SHP77 (cell line): ENCODE results near the gene WWOX.

ENCODE experiments used
- DNase-seq, 2 experiments: peaks; one replicate each; lab custom pipeline; 2025; lab: John Stamatoyannopoulos, UW

Gene WWOX

DNA sequence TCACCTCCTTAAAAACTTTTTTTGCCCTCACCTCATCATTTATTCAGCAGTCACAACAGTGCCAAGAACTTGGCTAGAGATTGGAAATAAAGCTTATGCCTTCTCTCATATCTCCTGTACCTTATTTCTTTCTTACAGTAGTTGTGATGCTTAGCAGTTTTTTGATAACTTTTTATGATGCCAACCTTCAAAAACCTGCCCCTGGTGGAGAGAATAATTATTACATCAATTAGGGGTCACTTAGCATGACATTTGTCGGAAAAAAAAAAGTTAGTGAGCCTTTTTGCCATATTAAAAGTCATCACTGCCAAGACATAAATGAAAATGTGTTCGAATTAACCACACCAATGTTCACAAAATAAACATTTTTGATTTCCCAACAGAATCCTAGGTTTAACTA is 296.6 kb downstream of the WWOX start:
- no peak for DNase-seq

DNA sequence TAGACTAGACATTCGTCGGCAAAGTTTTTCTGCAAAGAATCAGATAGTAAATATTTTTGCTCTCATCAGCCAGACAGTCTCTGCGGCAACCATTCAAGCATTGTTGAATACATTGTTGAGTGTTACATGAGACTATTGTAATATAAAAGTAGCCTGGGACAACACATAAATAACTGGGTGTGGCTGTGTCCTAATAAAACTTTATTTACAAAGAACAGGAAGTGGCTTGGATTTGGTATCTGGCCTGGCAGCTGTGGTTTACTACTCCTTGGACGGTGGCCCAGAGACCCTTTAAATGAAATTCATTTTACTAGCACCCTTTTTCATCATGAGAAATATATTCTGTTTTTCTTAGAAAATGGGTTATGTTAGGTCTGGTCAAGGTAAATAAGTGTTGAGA is 297.2 kb downstream of the WWOX start:
- no peak for DNase-seq

DNA sequence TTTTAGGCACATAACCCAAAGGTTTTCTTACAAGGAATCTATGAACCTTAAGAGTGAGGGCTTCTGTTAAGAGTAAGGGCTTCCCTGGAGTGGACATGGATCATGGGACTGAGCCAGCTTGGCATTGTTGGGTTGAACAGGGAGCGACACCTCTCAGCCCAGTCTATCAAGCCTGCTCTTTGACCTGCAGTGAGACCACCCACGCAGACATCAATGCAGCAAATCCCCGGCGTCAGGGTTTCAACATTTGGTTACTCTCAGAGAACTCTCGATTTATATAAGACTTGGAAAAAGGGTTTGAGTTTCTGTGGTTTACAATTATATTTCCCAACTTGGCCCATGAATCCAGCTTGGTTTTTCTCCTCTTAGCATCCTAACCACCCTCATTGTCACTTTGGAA is 299.9 kb downstream of the WWOX start:
- DNase-seq, result no peak

DNA sequence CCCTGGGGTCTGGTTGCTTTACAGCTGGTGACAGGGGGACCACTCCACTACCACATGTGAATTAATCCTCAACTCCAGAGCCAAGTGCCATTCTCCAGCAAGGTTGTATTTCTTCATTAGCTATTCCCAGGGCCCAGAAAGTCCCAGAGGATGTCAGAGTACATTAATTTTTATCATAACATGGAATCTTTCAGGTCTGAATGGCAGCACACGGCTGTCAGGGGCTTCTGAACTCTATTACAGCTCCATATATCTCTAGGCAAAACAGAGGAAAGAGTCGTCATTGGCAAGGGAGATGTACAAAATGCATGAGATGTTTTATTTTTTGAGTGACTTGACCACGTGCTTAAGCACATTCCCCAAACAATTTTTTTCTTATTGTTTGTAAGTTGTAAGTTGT is 303.4 kb downstream of the WWOX start:
- no peak for DNase-seq

DNA sequence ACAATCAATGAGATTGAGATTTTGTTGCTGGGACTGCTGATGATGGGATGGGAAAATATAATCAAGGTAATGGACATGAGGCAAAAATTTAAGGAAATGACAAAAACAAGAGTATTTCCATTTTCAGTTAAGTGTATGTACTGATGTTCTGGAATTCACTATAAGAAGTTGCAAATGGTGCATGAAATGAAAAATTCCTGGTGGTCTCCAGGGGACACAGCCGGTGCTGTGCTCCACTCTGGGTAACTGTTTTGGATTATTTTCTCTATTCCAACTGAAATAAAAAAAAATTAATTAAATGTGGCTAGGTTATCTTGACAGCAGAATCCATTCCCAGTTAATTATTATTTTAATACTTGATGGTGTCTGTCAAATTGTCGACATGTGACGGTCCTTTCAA is 305.6 kb downstream of the WWOX start:
- DNase-seq, result no peak

DNA sequence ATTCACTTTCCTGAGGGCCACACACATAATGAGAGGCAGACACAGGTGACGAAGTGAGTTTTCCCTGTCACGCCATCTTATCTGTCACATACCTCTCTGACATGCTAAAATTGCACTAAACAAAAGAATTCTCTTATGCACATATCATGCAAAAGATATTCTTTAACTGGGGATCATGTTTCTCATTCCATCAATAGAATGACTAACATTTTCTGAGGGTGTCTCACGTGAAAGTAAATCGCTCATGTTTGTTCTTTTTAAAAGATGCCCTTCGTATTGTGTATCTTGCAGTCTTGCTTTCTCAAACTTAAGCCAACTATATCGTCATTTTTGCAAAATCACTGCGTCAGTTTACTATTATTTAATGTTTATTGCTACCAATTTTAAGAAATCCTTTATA is 306.4 kb downstream of the WWOX start:
- DNase-seq, result no peak

DNA sequence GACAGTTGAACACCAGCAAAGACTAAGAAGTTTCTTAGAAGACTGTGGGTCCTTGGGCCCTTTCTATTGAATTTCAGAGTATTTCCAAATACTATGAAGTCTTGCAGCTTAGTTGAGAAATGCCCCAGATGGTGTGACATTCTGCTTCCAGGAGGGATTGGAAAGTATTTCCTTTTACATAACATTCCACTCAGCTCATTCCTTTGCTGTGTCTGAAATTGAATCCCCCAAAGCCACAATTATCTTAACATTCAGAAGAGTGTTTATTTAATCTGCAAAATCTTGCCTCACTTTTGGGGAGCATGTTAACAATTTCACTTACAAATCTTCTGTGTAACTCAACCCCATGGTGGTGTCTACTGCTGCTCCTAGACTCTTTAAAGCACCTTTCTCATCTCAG is 307.7 kb downstream of the WWOX start:
- no peak for DNase-seq

DNA sequence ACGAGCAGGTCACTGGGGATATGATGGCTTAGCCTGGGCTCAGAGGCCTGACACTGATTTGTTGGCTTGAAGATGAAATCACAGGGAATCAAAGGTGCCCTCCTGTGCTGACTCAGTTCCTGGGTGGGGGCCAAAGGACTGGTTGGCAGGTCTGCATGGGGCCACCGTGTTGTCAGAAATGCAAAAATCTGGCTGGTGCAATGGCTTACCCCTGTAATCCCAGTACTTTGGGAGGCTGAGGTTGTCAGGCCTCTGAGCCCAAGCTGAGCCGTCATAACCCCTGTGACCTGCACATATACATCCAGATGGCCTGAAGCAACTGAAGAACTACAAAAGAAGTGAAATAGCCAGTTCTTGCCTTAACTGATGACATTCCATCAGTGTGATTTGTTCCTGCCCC is 314.2 kb downstream of the WWOX start:
- DNase-seq, result no peak

DNA sequence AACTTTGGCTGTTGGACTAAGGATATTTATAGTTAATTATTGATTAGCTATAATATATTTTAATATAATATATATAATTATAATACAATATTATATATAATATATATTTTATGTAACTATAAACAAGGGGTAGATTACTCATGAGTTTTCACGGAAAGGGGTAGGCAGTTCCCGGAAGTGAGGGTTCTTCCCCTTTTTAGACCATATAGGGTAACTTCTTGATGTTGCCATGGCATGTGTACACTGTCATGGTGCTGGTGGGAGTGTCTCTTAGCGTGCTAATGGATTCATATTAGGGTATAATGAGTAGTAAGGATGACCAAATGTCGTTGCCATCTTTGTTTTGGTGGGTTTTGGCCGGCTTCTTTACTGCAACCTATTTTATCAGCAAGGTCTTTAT is 315.6 kb downstream of the WWOX start:
- DNase-seq, result no peak

DNA sequence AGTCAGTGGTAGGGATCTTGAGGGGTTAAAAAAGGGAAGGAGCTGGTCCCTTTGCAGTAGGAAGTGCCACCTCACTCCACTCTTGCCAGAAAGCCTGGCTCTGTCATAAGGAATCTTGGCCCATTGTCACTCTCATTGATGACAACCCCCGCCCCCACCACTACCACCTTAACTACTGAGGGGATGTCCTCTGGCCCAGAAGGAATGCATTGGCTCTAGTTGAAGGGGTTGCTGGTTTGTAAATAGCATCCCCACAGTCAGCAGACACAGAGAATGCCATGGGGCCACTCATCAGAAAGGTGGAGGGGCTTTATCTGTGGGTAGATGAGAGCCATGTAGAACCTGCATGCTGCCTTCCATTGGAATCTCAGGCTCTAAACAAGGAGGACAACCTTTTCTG is 316.2 kb downstream of the WWOX start:
- no peak for DNase-seq

DNA sequence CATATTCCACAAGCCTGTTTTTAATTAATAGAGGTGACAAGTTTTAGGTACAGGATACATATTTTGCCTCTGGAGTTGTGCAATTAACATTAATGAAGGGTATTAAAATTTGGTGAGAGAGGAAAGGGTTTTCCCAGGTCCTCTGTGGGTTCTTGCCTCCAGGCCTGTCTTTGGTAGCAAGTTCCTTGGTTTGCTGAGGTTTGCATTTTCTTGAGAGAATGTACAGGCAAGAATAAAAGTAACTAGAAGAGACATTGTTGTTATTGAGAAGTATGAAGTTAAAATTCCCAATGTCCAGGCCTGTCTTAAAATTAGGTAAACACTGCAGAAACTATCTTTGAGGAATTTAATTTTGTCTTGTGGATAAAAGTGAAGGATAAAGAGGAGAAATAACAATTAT is 316.9 kb downstream of the WWOX start:
- DNase-seq, result no peak

DNA sequence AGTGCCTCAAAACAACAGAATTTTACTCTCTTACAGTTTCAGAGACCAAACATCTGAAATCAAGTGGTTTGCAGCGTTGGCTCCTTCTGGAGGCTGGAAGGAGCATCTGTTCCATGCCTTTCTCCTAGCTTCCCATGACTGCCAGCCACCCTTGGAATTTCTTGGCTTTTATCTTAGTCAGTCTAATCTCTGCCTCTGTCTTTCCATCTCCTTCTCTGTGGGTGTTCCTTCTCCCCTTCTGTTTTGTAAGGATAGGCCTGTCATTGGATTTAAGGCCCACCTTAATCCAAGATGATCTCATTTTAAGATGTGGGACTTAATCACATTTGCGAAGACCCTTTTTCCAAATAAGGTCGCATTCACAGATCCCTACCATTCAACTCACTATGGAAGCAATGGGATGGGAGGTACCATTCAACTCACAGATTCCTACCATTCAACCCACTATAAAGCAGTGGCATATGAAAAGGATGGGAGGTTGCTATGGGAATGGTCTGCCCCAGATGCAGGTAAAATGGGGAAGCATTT is 321.8 kb downstream of the WWOX start:
- DNase-seq, result no peak

DNA sequence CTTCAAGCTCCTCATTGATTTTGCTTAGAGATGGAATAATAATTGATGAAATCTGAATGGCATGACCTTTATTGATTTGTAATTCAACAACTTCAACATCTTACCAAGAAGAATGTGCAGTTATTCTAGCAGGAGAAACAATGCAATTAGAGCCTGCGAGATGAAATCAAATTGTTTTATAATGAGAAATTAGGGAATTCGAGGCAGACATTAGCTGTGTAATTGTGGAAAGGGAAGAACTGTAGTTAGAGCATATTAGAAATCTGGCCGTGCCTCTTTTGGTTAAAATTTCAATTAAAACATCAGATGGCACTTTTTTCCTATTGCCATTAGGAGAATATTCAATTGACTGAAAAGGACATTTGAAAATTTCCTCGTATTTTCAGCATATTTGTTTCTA is 325.8 kb downstream of the WWOX start:
- DNase-seq, result no peak

DNA sequence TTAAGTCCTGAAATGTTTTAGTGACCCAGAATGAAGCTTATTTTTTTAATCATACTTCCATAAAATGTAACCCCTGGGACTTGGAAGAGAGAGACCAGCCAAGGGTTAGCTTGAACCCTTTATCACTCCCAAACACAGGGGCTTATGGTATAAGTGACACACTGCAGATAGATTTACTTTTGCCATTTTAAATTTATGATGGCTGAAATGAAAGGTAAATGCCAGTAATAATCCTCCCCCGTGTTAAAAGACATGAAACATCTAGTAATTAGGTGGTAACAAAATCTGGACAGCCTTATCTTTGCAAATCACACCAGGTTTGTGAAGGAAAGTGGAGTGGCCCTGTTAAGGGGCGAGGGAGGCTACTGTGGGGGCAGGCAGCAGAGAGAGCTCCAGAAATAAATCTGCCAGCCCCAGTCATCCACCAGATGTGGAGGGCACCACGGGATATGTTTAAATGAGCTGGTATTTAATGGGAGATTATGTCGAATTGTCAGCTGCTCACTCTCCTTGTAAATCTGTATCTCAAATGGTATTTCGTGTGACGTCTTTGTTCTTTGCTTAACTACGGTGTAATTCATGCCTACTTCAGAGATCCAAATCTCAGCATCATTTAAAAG is 326.5 kb downstream of the WWOX start:
- DNase-seq, result no peak

DNA sequence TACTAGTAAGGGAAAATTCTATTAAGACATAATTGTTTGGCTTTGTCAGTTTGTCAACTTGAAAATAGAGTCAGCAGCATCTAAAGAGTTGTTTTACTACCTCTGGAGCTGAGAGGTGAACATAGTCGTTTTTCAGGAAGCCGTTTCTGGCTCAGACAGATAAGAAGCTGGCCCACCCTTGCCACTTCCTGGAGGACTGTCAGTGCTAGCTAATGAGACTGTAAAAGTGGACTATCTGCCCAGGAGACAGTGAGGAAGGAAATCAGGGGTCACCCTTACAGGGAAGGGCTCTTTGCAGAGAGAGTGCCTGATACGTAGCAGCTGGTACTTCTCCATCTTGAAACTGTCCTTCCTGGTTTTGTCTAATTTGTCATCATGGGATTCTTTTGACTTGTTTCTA is 328.7 kb downstream of the WWOX start:
- DNase-seq, result no peak

DNA sequence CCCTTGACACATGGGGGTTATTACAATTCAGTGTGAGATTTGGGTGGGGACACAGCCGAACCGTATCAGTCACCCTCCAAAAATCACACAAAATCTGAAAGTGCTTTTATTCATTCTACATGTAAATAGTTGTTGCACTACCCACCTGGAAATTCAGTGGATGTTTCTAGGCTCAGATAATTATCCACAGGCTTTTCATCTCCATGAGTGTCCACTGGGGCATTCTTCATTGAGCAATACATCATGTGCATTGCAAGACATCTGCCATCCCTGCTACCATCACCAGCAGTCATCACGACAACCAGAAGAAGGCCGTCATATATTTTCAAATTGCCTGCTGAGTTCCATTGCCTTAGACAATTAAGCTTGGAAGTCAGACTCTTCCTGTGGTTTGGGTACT is 330.8 kb downstream of the WWOX start:
- DNase-seq, result no peak

DNA sequence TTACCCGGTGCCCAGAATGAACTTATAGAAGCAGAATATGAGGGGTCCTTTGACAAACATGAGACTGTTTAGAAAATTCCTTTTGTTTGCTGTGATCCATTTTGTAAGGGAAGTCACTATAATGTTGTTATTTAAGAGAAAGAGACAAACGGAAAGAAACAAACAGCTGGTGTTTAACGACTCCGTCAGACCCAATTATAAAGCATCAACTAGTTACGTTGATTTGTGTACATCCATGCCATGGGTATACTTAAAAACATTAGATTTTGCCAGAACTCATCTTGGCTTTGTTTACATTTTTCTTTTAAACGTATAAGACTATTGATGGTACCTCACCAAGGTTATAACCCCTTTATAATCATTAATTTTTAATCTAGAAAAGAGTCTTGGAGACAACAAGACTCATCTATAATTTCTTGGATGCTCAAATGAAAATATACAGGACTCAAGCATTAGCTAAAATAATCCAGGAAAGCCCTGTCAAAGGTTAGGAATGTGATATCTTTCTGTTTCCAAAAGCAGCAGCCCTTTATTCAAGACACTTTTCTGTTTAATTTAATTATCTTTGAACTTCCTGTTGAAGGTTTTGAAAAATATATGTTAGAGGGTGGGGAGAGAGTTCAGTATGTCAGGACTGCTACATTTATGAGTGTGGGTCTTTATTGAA is 331.7 kb downstream of the WWOX start:
- no peak for DNase-seq

DNA sequence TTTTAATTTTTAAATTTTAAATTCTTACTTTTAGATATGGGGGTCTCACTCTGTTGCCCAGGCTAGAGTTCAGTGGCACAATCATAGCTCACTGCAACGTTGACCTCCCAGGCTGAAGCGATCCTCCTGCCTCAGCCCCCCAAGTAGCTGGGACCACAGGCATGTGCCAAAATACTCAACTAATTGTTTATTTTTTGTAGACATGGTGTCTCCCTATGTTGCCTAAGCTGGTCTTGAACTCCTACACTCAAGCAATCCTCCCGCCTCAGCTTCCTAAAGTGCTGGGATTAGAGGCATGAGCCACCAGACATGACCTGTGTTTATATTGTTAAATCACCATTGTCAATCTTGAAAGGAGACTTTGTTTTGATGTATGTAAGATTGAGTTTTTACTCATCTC is 332.2 kb downstream of the WWOX start:
- no peak for DNase-seq

DNA sequence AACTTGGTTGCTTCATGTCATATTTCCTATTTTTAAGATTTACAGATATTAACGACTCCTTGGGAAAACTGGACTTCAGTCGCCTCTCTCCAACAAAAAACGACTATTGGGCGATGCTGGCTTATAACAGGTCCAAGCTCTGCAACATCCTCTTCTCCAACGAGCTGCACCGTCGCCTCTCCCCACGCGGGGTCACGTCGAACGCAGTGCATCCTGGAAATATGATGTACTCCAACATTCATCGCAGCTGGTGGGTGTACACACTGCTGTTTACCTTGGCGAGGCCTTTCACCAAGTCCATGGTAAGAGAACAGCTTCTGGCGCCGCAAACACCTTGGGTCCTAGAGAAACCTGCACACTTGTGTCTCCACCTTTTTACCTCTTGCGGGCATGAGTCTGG is 333.0 kb downstream of the WWOX start:
- no peak for DNase-seq

DNA sequence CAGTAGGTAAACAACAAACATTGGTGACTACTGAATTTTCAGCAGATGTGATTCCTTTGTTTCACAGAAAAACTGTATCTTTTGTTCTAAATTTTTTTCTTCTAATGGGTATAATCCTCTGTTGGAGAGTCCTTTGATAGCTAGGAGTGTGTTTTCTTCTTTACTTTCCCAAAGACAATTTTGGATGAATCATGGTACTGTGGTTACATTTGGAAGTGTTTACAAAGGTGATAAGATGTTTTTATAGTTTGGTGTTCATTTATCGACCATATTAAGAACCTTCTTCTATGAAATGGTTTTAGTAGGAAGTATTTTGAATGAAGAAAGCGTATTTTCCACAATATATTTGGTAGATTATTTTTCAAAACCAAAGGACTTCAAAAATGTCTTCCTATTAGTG is 333.7 kb downstream of the WWOX start:
- no peak for DNase-seq

DNA sequence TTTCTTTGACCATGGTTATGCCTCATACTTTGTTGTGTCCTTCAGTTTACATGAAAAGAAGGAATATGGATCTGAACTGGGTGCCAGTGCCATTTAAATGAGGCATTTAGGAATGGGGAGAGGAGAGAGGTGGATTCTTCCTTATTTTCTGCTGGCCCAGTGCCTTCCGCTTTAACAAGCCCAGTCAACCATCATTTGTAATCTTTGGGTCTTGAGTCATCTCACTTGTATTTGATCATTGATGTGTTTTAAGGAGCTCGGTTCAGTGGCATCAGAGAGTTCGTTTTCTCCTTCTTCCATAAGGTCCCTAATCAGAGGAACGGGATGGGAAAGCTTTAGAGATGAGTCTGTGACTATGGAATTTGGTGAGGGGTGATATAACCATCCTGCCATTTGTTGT is 334.9 kb downstream of the WWOX start:
- no peak for DNase-seq

DNA sequence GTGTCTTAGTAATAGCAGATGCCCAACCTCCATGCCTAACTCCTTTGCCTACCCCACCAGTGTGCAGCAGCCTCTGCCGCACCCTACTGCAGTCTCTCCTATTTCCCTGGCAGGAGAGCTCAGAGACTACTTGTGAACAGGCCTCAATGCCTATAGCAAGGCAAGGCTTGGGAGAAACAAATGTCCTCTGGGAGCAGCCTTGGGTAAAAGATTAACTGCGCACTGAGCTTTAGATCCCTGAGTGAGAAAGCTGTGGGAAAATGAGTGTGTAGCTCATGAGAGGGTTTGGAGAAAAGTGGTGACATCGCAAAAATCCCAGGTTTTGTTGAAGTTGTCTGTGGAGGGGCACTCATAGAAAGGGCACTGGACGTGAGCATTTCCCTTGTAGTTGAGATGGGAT is 335.8 kb downstream of the WWOX start:
- no peak for DNase-seq

DNA sequence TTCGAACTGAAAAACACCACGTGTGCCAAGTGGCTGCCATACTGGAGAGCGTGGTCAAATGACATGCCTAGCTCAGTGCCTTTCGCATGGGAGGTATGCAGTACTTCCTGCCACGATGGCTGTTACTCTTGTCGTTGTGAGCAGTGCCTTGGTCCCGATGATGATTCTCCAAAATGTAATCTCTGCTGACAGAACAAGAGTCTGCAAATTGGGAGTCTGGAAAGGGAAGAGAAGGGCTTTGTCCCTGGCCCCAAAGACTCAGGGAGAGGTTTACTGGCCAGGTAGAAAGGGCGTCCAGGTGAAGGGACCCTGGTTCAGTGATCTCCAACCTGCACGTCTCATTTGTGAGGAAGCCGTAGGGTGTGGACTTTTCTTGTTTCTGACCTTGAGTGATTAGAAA is 336.6 kb downstream of the WWOX start:
- DNase-seq, result no peak

DNA sequence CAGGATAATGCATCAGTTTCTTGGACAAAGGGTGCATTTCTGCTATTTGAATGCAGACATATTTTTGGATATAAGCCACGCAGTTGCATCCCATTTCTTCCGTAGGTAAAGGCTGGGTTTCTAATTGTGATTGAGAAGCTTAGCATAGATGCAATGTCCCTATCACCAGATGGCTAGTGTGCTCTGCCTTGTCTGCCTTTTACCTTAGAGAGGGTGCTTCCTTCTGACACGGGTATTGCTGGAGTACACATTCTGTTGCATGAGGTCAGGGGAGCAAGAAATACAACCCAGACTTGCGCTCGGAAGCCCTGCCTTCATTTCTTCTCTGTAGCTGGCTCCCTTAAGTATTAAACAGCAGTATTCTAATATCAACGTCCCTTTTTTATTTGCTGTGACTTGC is 337.4 kb downstream of the WWOX start:
- no peak for DNase-seq
